ENCODE results near the gene FLAD1.
"Not testable (repeated sequence)": the region's sequence is repeated elsewhere in the genome, so short reads cannot be mapped to it uniquely, and the experiment has no call there.

The FLAD1 gene

GRCh38 chr1:154993572-154994268, 10.6 kb downstream of the FLAD1 start, which contains the start of gene LENEP:
LENEP (plus strand) TSS chr1:154993586; CDS start chr1:154993608, 22 bp downstream.
- Histone ChIP-seq H3K4me1 (ENCODE audit: control insufficient read depth, insufficient read depth, low read length, unreplicated experiment) (peaks cover 18% of the 10 kb centered on the region), H3K27me3 (ENCODE audit: insufficient read depth, low read length) (no peaks in the 10 kb centered on the region), H3K4me3 (ENCODE audit: low read depth, low read length) (no peak within 1 kb of the TSS), H3K79me2 (ENCODE audit: control insufficient read depth, insufficient read depth, low read length, unreplicated experiment) (no peaks in the 10 kb centered on the region), H3K36me3 (ENCODE audit: insufficient read depth, low read length) (no peaks in the 10 kb centered on the region; the same call in 1 of the 2 replicates), H3K27ac (ENCODE audit: low read depth, low read length) (peak within 1 kb of the TSS; percentile 47), H2AFZ (ENCODE audit: low read length, unreplicated experiment) (no peak within 1 kb of the TSS)

GRCh38 chr1:154994269-154994587, 11.1 kb downstream of the FLAD1 start:
- H3K27ac ChIP-seq (ENCODE audit: low read depth, low read length): 0 out of 2 replicates have a peak overlapping the region, but pooled peaks have one; percentile 8
- H2AFZ ChIP-seq (ENCODE audit: low read length, unreplicated experiment): no peak overlapping the region
- no peak overlapping the region for H3K4me3 ChIP-seq (ENCODE audit: low read depth, low read length)

GRCh38 chr1:154994591-154994990, 11.4 kb downstream of the FLAD1 start:
- Histone ChIP-seq H3K27ac (ENCODE audit: low read depth, low read length) (no peak overlapping the region), H2AFZ (ENCODE audit: low read length, unreplicated experiment) (no peak overlapping the region), H3K79me2 (ENCODE audit: control insufficient read depth, insufficient read depth, low read length, unreplicated experiment) (no peaks in the 10 kb centered on the region), H3K4me1 (ENCODE audit: control insufficient read depth, insufficient read depth, low read length, unreplicated experiment) (peaks cover 19% of the 10 kb centered on the region), H3K27me3 (ENCODE audit: insufficient read depth, low read length) (no peaks in the 10 kb centered on the region), H3K4me3 (ENCODE audit: low read depth, low read length) (no peak overlapping the region), H3K36me3 (ENCODE audit: insufficient read depth, low read length) (no peaks in the 10 kb centered on the region; the same call in 1 of the 2 replicates)

More at GRCh38 chr1:154994269-154994587, 11.1 kb downstream of the FLAD1 start:
- H3K79me2 ChIP-seq (ENCODE audit: control insufficient read depth, insufficient read depth, low read length, unreplicated experiment): no peaks in the 10 kb centered on the region
- H3K4me1 ChIP-seq (ENCODE audit: control insufficient read depth, insufficient read depth, low read length, unreplicated experiment): peaks cover 18% of the 10 kb centered on the region
- no peaks in the 10 kb centered on the region for H3K27me3 ChIP-seq (ENCODE audit: insufficient read depth, low read length)
- no peaks in the 10 kb centered on the region; the same call in 1 of the 2 replicates for H3K36me3 ChIP-seq (ENCODE audit: insufficient read depth, low read length)

- H3K27ac ChIP-seq (ENCODE audit: low read depth, low read length); H3K36me3 ChIP-seq (ENCODE audit: insufficient read depth, low read length); H3K27me3 ChIP-seq (ENCODE audit: insufficient read depth, low read length); H2AFZ ChIP-seq (ENCODE audit: low read length, unreplicated experiment); H3K4me3 ChIP-seq (ENCODE audit: low read depth, low read length); H3K79me2 ChIP-seq (ENCODE audit: control insufficient read depth, insufficient read depth, low read length, unreplicated experiment): not testable (repeated sequence)
- H3K4me1 ChIP-seq (ENCODE audit: control insufficient read depth, insufficient read depth, low read length, unreplicated experiment): peaks cover 27% of the 10 kb centered on the region
Measured at GRCh38 chr1:154995301-154995983, 12.3 kb downstream of the FLAD1 start.

- H2AFZ ChIP-seq (ENCODE audit: low read length, unreplicated experiment): no peak overlapping the region
- H3K27me3 ChIP-seq (ENCODE audit: insufficient read depth, low read length): no peaks in the 10 kb centered on the region
- no peak overlapping the region for H3K4me3 ChIP-seq (ENCODE audit: low read depth, low read length)
- H3K36me3 ChIP-seq (ENCODE audit: insufficient read depth, low read length): no peaks in the 10 kb centered on the region
- H3K79me2 ChIP-seq (ENCODE audit: control insufficient read depth, insufficient read depth, low read length, unreplicated experiment): no peaks in the 10 kb centered on the region
- no peak overlapping the region for H3K27ac ChIP-seq (ENCODE audit: low read depth, low read length)
- peaks cover 27% of the 10 kb centered on the region for H3K4me1 ChIP-seq (ENCODE audit: control insufficient read depth, insufficient read depth, low read length, unreplicated experiment)
Measured at GRCh38 chr1:154996966-154997701, 14.0 kb downstream of the FLAD1 start.

- no peak overlapping the region for H3K27ac ChIP-seq (ENCODE audit: low read depth, low read length)
- H3K27me3 ChIP-seq (ENCODE audit: insufficient read depth, low read length): no peaks in the 10 kb centered on the region
- no peaks in the 10 kb centered on the region for H3K36me3 ChIP-seq (ENCODE audit: insufficient read depth, low read length)
- H3K4me3 ChIP-seq (ENCODE audit: low read depth, low read length): no peak overlapping the region
- peaks cover 7% of the 10 kb centered on the region for H3K79me2 ChIP-seq (ENCODE audit: control insufficient read depth, insufficient read depth, low read length, unreplicated experiment)
- no peak overlapping the region for H2AFZ ChIP-seq (ENCODE audit: low read length, unreplicated experiment)
- H3K4me1 ChIP-seq (ENCODE audit: control insufficient read depth, insufficient read depth, low read length, unreplicated experiment): peaks cover 19% of the 10 kb centered on the region
Measured at GRCh38 chr1:154998201-154998780, 15.1 kb downstream of the FLAD1 start.

- Histone ChIP-seq H3K27me3 (ENCODE audit: insufficient read depth, low read length) (no peaks in the 10 kb centered on the region), H3K79me2 (ENCODE audit: control insufficient read depth, insufficient read depth, low read length, unreplicated experiment) (peaks cover 13% of the 10 kb centered on the region), H3K36me3 (ENCODE audit: insufficient read depth, low read length) (no peaks in the 10 kb centered on the region), H2AFZ (ENCODE audit: low read length, unreplicated experiment) (peak overlapping the region; percentile 1), H3K4me1 (ENCODE audit: control insufficient read depth, insufficient read depth, low read length, unreplicated experiment) (peaks cover 12% of the 10 kb centered on the region), H3K4me3 (ENCODE audit: low read depth, low read length) (peak overlapping the region; percentile 69), H3K27ac (ENCODE audit: low read depth, low read length) (no peak overlapping the region)
Measured at GRCh38 chr1:154998818-154999570, 15.8 kb downstream of the FLAD1 start.

- H3K27ac ChIP-seq (ENCODE audit: low read depth, low read length): peak overlapping the region; percentile 63
- H3K27me3 ChIP-seq (ENCODE audit: insufficient read depth, low read length): no peaks in the 10 kb centered on the region
- H3K4me3 ChIP-seq (ENCODE audit: low read depth, low read length): peak overlapping the region; percentile 69
- H2AFZ ChIP-seq (ENCODE audit: low read length, unreplicated experiment): peak overlapping the region; percentile 14
- H3K4me1 ChIP-seq (ENCODE audit: control insufficient read depth, insufficient read depth, low read length, unreplicated experiment): peaks cover 17% of the 10 kb centered on the region
- H3K79me2 ChIP-seq (ENCODE audit: control insufficient read depth, insufficient read depth, low read length, unreplicated experiment): peaks cover 20% of the 10 kb centered on the region
- H3K36me3 ChIP-seq (ENCODE audit: insufficient read depth, low read length): no peaks in the 10 kb centered on the region
Measured at GRCh38 chr1:154999571-155000410, 16.6 kb downstream of the FLAD1 start.

- peaks cover 26% of the 10 kb centered on the region for H3K79me2 ChIP-seq (ENCODE audit: control insufficient read depth, insufficient read depth, low read length, unreplicated experiment)
- no peaks in the 10 kb centered on the region for H3K36me3 ChIP-seq (ENCODE audit: insufficient read depth, low read length)
- H3K27me3 ChIP-seq (ENCODE audit: insufficient read depth, low read length): no peaks in the 10 kb centered on the region
- H3K27ac ChIP-seq (ENCODE audit: low read depth, low read length): peak overlapping the region; percentile 67
- H3K4me3 ChIP-seq (ENCODE audit: low read depth, low read length): peak overlapping the region; percentile 82
- H3K4me1 ChIP-seq (ENCODE audit: control insufficient read depth, insufficient read depth, low read length, unreplicated experiment): peaks cover 22% of the 10 kb centered on the region
- H2AFZ ChIP-seq (ENCODE audit: low read length, unreplicated experiment): peak overlapping the region; percentile 14
Measured at GRCh38 chr1:155000411-155000725, 17.2 kb downstream of the FLAD1 start.
